Measurements from ENCODE around the gene RHOJ.

The RHOJ gene

GRCh38 chr14:63237791-63238190 is 33.5 kb downstream of the RHOJ start:
- Histone ChIP-seq H2AFZ (ENCODE audit: low read depth) (no peak overlapping the region), H3K27ac (no peak overlapping the region), H3K79me2 (ENCODE audit: insufficient read depth, low read depth) (no peaks in the 10 kb centered on the region)

GRCh38 chr14:63240221-63240620 is 36.0 kb downstream of the RHOJ start:
- Histone ChIP-seq H3K27ac (no peak overlapping the region), H2AFZ (ENCODE audit: low read depth) (no peak overlapping the region), H4K20me1 (ENCODE audit: insufficient read depth) (no peaks in the 10 kb centered on the region), H3K4me3 (IDR thresholded peaks at IDR 0.05; ENCODE audit: insufficient read depth, low read depth, low read length) (no peak overlapping the region), H3K9ac (no peak overlapping the region), H3K4me2 (no peak overlapping the region), H3K4me1 (ENCODE audit: low read depth, poor library complexity, severe bottlenecking) (no peaks in the 10 kb centered on the region), H3K27me3 (ENCODE audit: insufficient read depth, low read depth) (no peaks in the 10 kb centered on the region), H3K79me2 (ENCODE audit: insufficient read depth, low read depth) (no peaks in the 10 kb centered on the region), H3K36me3 (ENCODE audit: insufficient read depth) (no peaks in the 10 kb centered on the region)
- TF ChIP-seq CTCF (conservative IDR thresholded peaks at IDR 0.05; ENCODE audit: low read depth, low read length), result no peak

More at GRCh38 chr14:63237791-63238190, 33.5 kb downstream of the RHOJ start:
- Histone ChIP-seq H3K27me3 (ENCODE audit: insufficient read depth, low read depth) (no peaks in the 10 kb centered on the region), H3K4me2 (no peak overlapping the region), H3K4me1 (ENCODE audit: low read depth, poor library complexity, severe bottlenecking) (no peaks in the 10 kb centered on the region), H3K9ac (no peak overlapping the region), H3K4me3 (IDR thresholded peaks at IDR 0.05; ENCODE audit: insufficient read depth, low read depth, low read length) (no peak overlapping the region), H3K36me3 (ENCODE audit: insufficient read depth) (no peaks in the 10 kb centered on the region), H4K20me1 (ENCODE audit: insufficient read depth) (no peaks in the 10 kb centered on the region)
- TF ChIP-seq CTCF (conservative IDR thresholded peaks at IDR 0.05; ENCODE audit: low read depth, low read length), result no peak

- Histone ChIP-seq H3K4me3 (IDR thresholded peaks at IDR 0.05; ENCODE audit: insufficient read depth, low read depth, low read length) (no peak overlapping the region), H3K36me3 (ENCODE audit: insufficient read depth) (no peaks in the 10 kb centered on the region), H3K27me3 (ENCODE audit: insufficient read depth, low read depth) (no peaks in the 10 kb centered on the region), H4K20me1 (ENCODE audit: insufficient read depth) (no peaks in the 10 kb centered on the region), H2AFZ (ENCODE audit: low read depth) (no peak overlapping the region), H3K27ac (no peak overlapping the region), H3K4me2 (no peak overlapping the region), H3K4me1 (ENCODE audit: low read depth, poor library complexity, severe bottlenecking) (no peaks in the 10 kb centered on the region), H3K9ac (no peak overlapping the region), H3K79me2 (ENCODE audit: insufficient read depth, low read depth) (no peaks in the 10 kb centered on the region)
- TF ChIP-seq CTCF (conservative IDR thresholded peaks at IDR 0.05; ENCODE audit: low read depth, low read length), result no peak
These were observed 36.9 kb downstream of the RHOJ start for GRCh38 chr14:63241096-63241495.

GRCh38 chr14:63243646-63244045 is 39.4 kb downstream of the RHOJ start:
- no peak overlapping the region for H3K4me2 ChIP-seq
- H3K79me2 ChIP-seq (ENCODE audit: insufficient read depth, low read depth), result no peaks in the 10 kb centered on the region
- H3K4me3 ChIP-seq (IDR thresholded peaks at IDR 0.05; ENCODE audit: insufficient read depth, low read depth, low read length), result no peak overlapping the region
- no peaks in the 10 kb centered on the region for H3K36me3 ChIP-seq (ENCODE audit: insufficient read depth)
- H2AFZ ChIP-seq (ENCODE audit: low read depth), result no peak overlapping the region
- no peaks in the 10 kb centered on the region for H3K27me3 ChIP-seq (ENCODE audit: insufficient read depth, low read depth)
- H4K20me1 ChIP-seq (ENCODE audit: insufficient read depth), result no peaks in the 10 kb centered on the region
- H3K27ac ChIP-seq, result no peak overlapping the region
- H3K9ac ChIP-seq, result no peak overlapping the region
- H3K4me1 ChIP-seq (ENCODE audit: low read depth, poor library complexity, severe bottlenecking), result no peaks in the 10 kb centered on the region
- no peak for TF ChIP-seq CTCF (conservative IDR thresholded peaks at IDR 0.05; ENCODE audit: low read depth, low read length)

Data from KMS-11 (cell line).